Testis (tissue), 2 donors: ENCODE results near the gene NBEA.

Experiments
- POLR2A ChIP-seq: fragments of 450-650 bp; IDR thresholded peaks from one replicate; pipeline ENCODE4 v1.6.1; 2017; ENCODE audit warnings: antibody characterized with exemption, mild to moderate bottlenecking, moderate library complexity
- TF ChIP-seq, protein P1 (sequence below), 3 experiments: fragments of 450-650 bp in 2 of 3; fragments of 200-600 bp in 1 of 3; sonication (generic) in 1 of 3; IDR thresholded peaks; one replicate each; pipeline ENCODE4 v1.5.1; 2016 to 2019; ENCODE audit warnings: antibody characterized with exemption in 3 of 3, mild to moderate bottlenecking in 2 of 3, moderate library complexity in 1 of 3

- TF ChIP-seq, protein P1, sequence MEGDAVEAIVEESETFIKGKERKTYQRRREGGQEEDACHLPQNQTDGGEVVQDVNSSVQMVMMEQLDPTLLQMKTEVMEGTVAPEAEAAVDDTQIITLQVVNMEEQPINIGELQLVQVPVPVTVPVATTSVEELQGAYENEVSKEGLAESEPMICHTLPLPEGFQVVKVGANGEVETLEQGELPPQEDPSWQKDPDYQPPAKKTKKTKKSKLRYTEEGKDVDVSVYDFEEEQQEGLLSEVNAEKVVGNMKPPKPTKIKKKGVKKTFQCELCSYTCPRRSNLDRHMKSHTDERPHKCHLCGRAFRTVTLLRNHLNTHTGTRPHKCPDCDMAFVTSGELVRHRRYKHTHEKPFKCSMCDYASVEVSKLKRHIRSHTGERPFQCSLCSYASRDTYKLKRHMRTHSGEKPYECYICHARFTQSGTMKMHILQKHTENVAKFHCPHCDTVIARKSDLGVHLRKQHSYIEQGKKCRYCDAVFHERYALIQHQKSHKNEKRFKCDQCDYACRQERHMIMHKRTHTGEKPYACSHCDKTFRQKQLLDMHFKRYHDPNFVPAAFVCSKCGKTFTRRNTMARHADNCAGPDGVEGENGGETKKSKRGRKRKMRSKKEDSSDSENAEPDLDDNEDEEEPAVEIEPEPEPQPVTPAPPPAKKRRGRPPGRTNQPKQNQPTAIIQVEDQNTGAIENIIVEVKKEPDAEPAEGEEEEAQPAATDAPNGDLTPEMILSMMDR (IDR thresholded peaks at IDR 0.05) = no peak
- TF ChIP-seq POLR2A = no peak
These were observed 758.6 kb downstream of the NBEA start for GRCh38 chr13:35700671-35701070.
